B cell (primary cell): Measurements from ENCODE around the gene ZNF346. TPM values are rescaled to one million over a fixed set of nuclear protein-coding genes. Genes with fewer than 3 reads are reported as not detected.

Source experiments
- ATAC-seq: fragments of 200-7000 bp; cut with Tn5 transposase; one replicate; pipeline ENCODE4 v1.10.0; 2021; ENCODE audit warnings: low read depth, mild to moderate bottlenecking, moderate number of reproducible peaks, moderate library complexity
- CTCF ChIA-PET: fragments of 350-600 bp; sonication (Branson Sonifier 250); formaldehyde crosslinking; loops from one replicate; lab custom pipeline; 2021; ENCODE audit warnings: antibody characterized with exemption, inconsistent platforms; lab: Charles Lee
- POLR2A ChIA-PET: fragments of 350-600 bp; sonication (Branson Sonifier 250); formaldehyde crosslinking; loops from one replicate; lab custom pipeline; 2021; ENCODE audit warnings: antibody characterized with exemption; lab: Charles Lee
- DNase-seq: peaks from one replicate; pipeline ENCODE4 v3.0.0; 2013
- H2AFZ ChIP-seq: 2 replicates; pipeline ENCODE4 v1.6.1; 2012; ENCODE audit warnings: mild to moderate bottlenecking, low read depth, low read length; ENCODE audit not compliant: insufficient read depth, poor library complexity, severe bottlenecking
- H3K27ac ChIP-seq, 2 donors: 1 replicate in 1 of 2; 2 replicates in 1 of 2; pipeline ENCODE4 v1.5.1; 2012 to 2013; ENCODE audit warnings: low read length in 2 of 2, mild to moderate bottlenecking in 2 of 2, moderate library complexity in 1 of 2
- H3K27me3 ChIP-seq, 4 experiments: fragments of 200-600 bp in 1 of 4; sonication (generic) in 1 of 4; replicated peaks in 1 of 4; 1 replicate in 2 of 4; 2 replicates in 2 of 4; pipeline versions ENCODE4 v1.6.1 to v1.7.0; 2013 to 2016; ENCODE audit warnings: low read length in 3 of 4, mild to moderate bottlenecking in 2 of 4, mixed read lengths in 1 of 4, moderate library complexity in 1 of 4; ENCODE audit not compliant: insufficient read depth in 4 of 4, control insufficient read depth in 3 of 4; ENCODE audit errors: control extremely low read depth in 1 of 4
- H3K36me3 ChIP-seq, 2 experiments: replicated peaks in 1 of 2; 1 replicate in 1 of 2; 2 replicates in 1 of 2; pipeline versions ENCODE4 v1.6.1 to v1.7.1; 2013; ENCODE audit warnings: low read length in 1 of 2; ENCODE audit not compliant: insufficient read depth in 2 of 2, control insufficient read depth in 1 of 2; ENCODE audit errors: control extremely low read depth in 1 of 2, extremely low read depth in 1 of 2
- H3K4me1 ChIP-seq, 2 donors: fragments of 200-600 bp in 1 of 2; sonication (generic) in 1 of 2; 1 replicate in 1 of 2; 2 replicates in 1 of 2; pipeline versions ENCODE4 v1.5.1 to v1.6.1; 2013 to 2017; ENCODE audit warnings: low read length in 2 of 2; ENCODE audit not compliant: control insufficient read depth in 2 of 2, insufficient read depth in 2 of 2
- H3K4me2 ChIP-seq: replicated peaks from 2 replicates; pipeline ENCODE3; 2012; ENCODE audit warnings: mild to moderate bottlenecking, low read depth, low read length; ENCODE audit not compliant: poor library complexity, severe bottlenecking
- H3K4me3 ChIP-seq, 5 experiments: fragments of 200-600 bp in 1 of 5; sonication (generic) in 1 of 5; 1 replicate in 3 of 5; 2 replicates in 2 of 5; pipeline versions ENCODE4 v1.5.1 to v1.7.0; 2011 to 2016; ENCODE audit warnings: low read length in 4 of 5, mild to moderate bottlenecking in 4 of 5, low read depth in 2 of 5, control low read depth in 1 of 5, moderate library complexity in 1 of 5; ENCODE audit not compliant: insufficient read depth in 1 of 5; ENCODE audit errors: control extremely low read depth in 1 of 5, extremely low read depth in 1 of 5
- H3K79me2 ChIP-seq: fragments of 200-600 bp; sonication (generic); one replicate; pipeline ENCODE4 v1.6.0; 2016; ENCODE audit warnings: low read length; ENCODE audit not compliant: control insufficient read depth, insufficient read depth
- H3K9ac ChIP-seq: fragments of 200-600 bp; sonication (generic); 2 replicates; pipeline ENCODE4 v1.6.1; 2017; ENCODE audit warnings: mild to moderate bottlenecking, low read length, moderate library complexity
- H3K9me3 ChIP-seq, 3 donors: one replicate each; pipeline versions ENCODE4 v1.6.1 to v1.7.1; 2013; ENCODE audit warnings: low read length in 2 of 3; ENCODE audit not compliant: control insufficient read depth in 2 of 3, insufficient read depth in 1 of 3; ENCODE audit errors: control extremely low read depth in 1 of 3
- H4K20me1 ChIP-seq: 2 replicates; pipeline ENCODE4 v1.6.0; 2012; ENCODE audit warnings: mild to moderate bottlenecking, low read length; ENCODE audit not compliant: insufficient read depth, control insufficient read depth, poor library complexity, severe bottlenecking
- H3K27ac Mint-ChIP-seq: one replicate; pipeline ENCODE4 v1.8.0; 2021; ENCODE audit warnings: mixed read lengths
- H3K27me3 Mint-ChIP-seq: one replicate; pipeline ENCODE4 v1.8.0; 2021; ENCODE audit warnings: mixed read lengths
- H3K4me1 Mint-ChIP-seq: one replicate; pipeline ENCODE4 v1.8.0; 2021; ENCODE audit warnings: mixed read lengths
- H3K4me3 Mint-ChIP-seq: one replicate; pipeline ENCODE4 v1.8.0; 2021; ENCODE audit warnings: mixed read lengths
- H3K9me3 Mint-ChIP-seq: one replicate; pipeline ENCODE4 v1.8.0; 2022; ENCODE audit warnings: mixed read lengths; ENCODE audit not compliant: insufficient read depth
- EZH2 ChIP-seq: IDR thresholded peaks from 2 replicates; pipeline ENCODE4 v1.6.1; 2012; ENCODE audit warnings: borderline replicate concordance, low read depth, mild to moderate bottlenecking, moderate library complexity, low read length; ENCODE audit not compliant: insufficient read depth, poor library complexity, severe bottlenecking
- WGBS: methylation state at CpG from one replicate; pipeline ENCODE4 v1.1.5; 2013; ENCODE audit warnings: missing lambda C conversion rate; ENCODE audit not compliant: insufficient coverage; 5-methylcytosine and 5-hydroxymethylcytosine counted together
- intact Hi-C: fragments of 100-400 bp; cut with micrococcal nuclease; formaldehyde crosslinking; loops from one replicate; pipeline ENCODE4 v1.10.0; 2022
- polyA plus RNA-seq: library from polyadenylated mRNA; depleted of rRNA; stranded (reverse); fragments of >200 nt; gene quantifications from 2 replicates; pipeline ENCODE4 v1.2.3, GENCODE V29; 2012
- total RNA-seq, 2 donors: library from RNA; stranded (reverse); fragments of 120-200 nt in 1 of 2; gene quantifications; 1 replicate in 1 of 2; 2 replicates in 1 of 2; pipeline versions ENCODE4 v1.2.3 to v1.2.4, GENCODE V29; 2013 to 2022
- TF ChIP-seq, protein P1 (sequence below): fragments of 200-600 bp; IDR thresholded peaks from one replicate; pipeline ENCODE4 v1.8.0; 2022; ENCODE audit warnings: antibody characterized with exemption, mild to moderate bottlenecking

The ZNF346 gene
- total and polyA plus RNA-seq, 2 donors (not counting 1 experiment from before 2014, with no cell fraction given): 20.2 to 38.4 TPM

DNA sequence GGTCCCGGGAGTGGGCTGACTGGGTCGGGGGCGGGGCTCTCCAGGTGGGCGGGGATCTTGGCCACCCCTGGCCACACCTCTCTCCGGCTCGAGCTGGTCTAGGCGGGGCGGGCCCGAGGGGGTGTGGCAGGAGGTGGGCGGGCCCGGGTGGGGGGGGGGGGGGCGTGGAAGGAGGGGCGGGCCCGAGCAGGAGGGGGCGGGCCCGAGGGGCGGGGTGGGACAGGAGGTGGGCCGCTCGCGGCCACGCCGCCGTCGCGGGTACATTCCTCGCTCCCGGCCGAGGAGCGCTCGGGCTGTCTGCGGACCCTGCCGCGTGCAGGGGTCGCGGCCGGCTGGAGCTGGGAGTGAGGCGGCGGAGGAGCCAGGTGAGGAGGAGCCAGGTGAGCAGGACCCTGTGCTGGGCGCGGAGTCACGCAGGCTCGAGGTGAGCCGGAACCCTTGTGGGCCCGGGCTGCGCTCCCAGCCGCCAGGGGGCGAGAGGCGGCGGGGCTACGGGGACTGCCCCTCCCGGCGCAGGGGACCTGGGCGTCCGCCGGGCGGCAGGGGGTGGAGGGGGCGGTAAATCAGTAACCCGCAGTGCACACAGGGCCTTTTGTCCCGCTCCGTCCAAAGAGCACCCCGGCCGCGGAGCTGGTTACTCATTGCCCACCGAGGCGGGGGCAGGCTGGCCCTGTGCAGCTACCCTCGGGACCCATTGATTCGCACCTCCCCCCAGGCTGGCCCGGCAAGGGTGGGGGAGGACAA, 64.3 kb downstream of the ZNF346 start, which contains the start of gene FGFR4:
TSS of gene FGFR4 (plus strand) at position 262 of the 744 bp plus-strand sequence. CDS start 2,688 bp downstream, outside the sequence.
- H3K9me3 ChIP-seq: peaks cover 0 to 5% (median 0%) of the 10 kb centered on the region in 3 donors
- no peaks in the 10 kb centered on the region for H3K36me3 ChIP-seq
- Mint-ChIP-seq H3K27ac (peak within 1 kb of the TSS; percentile 27), H3K4me1 (peaks cover 23% of the 10 kb centered on the region), H3K27me3 (peaks cover 8% of the 10 kb centered on the region), H3K9me3 (no peaks in the 10 kb centered on the region), H3K4me3 (peak within 1 kb of the TSS; percentile 76)
- peak within 1 kb of the TSS; percentile 18 to 56 (median 48) for H3K4me3 ChIP-seq
- intact Hi-C loops: loop anchor here (1.0 to 2.0 kb wide), 2 partner anchors 15 to 30 kb away; no protein-coding TSS in a partner anchor
- ChIA-PET POLR2A (no interaction called here), CTCF (interaction anchor here (0.6 to 6.8 kb wide), 6 partner anchors 15 to 257 kb away, joined by 3 to 77 read pairs (median 4); no protein-coding TSS in a partner anchor)
- peak within 1 kb of the TSS; percentile 93 for H3K4me2 ChIP-seq
- peak within 1 kb of the TSS; percentile 64 for H3K9ac ChIP-seq
- H3K4me1 ChIP-seq: peaks cover 12 to 22% of the 10 kb centered on the region in 2 donors
- peak; percentile 80 for ATAC-seq
- peak; percentile 88 for DNase-seq
- no peaks in the 10 kb centered on the region for H3K79me2 ChIP-seq
- 2% methylated on average over 54 of the region's 68 CpGs for WGBS
- H4K20me1 ChIP-seq: no peaks in the 10 kb centered on the region
- peaks cover 0 to 21% (median 4%) of the 10 kb centered on the region in 4 experiments for H3K27me3 ChIP-seq
- no peak for TF ChIP-seq EZH2
- TF ChIP-seq, protein P1, sequence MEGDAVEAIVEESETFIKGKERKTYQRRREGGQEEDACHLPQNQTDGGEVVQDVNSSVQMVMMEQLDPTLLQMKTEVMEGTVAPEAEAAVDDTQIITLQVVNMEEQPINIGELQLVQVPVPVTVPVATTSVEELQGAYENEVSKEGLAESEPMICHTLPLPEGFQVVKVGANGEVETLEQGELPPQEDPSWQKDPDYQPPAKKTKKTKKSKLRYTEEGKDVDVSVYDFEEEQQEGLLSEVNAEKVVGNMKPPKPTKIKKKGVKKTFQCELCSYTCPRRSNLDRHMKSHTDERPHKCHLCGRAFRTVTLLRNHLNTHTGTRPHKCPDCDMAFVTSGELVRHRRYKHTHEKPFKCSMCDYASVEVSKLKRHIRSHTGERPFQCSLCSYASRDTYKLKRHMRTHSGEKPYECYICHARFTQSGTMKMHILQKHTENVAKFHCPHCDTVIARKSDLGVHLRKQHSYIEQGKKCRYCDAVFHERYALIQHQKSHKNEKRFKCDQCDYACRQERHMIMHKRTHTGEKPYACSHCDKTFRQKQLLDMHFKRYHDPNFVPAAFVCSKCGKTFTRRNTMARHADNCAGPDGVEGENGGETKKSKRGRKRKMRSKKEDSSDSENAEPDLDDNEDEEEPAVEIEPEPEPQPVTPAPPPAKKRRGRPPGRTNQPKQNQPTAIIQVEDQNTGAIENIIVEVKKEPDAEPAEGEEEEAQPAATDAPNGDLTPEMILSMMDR: peak; percentile 83
- H3K27ac ChIP-seq: no peak within 1 kb of the TSS
- peak within 1 kb of the TSS; percentile 80 for H2AFZ ChIP-seq
